Left ventricle myocardium superior (tissue), 1 donor: ENCODE measurements around the gene FADS3. TPM values are rescaled to one million over a fixed set of nuclear protein-coding genes. Genes with fewer than 3 reads are reported as not detected.

Experiments
- ATAC-seq: fragments of 200-7000 bp; cut with Tn5 transposase; one replicate; pipeline ENCODE4 v1.9.1; 2020; ENCODE audit warnings: mild to moderate bottlenecking, moderate library complexity
- DNase-seq: peaks from one replicate; pipeline ENCODE4 v3.0.0-alpha.2; 2020
- intact Hi-C: fragments of 100-400 bp; cut with micrococcal nuclease; formaldehyde crosslinking; loops from one replicate; pipeline ENCODE4 v1.11.0; 2022
- total RNA-seq: library from RNA; stranded (reverse); fragmentation: NEBNext Ultra II Directional; extraction: Animal tissue kit (Norgen Biotek cat#: 25700); gene quantifications from one replicate; pipeline ENCODE4 v1.2.1, GENCODE V29; 2021
- donor health status: DM: no; HTN: yes; CAD: no; lungs with severe emphysema.

FADS3 gene
- total RNA-seq, 1 donor from 2014 or later, result 69.7 TPM

GRCh38 chr11:61916737-61917333, 25.5 kb upstream of the FADS3 start:
- ATAC-seq (no peak), DNase-seq (peak; percentile 39)
- intact Hi-C loops, result no loop called here

GRCh38 chr11:61914471-61915171, 23.3 kb upstream of the FADS3 start:
- no peak for ATAC-seq
- peak; percentile 14 for DNase-seq
- intact Hi-C loops, result no loop called here

DNA sequence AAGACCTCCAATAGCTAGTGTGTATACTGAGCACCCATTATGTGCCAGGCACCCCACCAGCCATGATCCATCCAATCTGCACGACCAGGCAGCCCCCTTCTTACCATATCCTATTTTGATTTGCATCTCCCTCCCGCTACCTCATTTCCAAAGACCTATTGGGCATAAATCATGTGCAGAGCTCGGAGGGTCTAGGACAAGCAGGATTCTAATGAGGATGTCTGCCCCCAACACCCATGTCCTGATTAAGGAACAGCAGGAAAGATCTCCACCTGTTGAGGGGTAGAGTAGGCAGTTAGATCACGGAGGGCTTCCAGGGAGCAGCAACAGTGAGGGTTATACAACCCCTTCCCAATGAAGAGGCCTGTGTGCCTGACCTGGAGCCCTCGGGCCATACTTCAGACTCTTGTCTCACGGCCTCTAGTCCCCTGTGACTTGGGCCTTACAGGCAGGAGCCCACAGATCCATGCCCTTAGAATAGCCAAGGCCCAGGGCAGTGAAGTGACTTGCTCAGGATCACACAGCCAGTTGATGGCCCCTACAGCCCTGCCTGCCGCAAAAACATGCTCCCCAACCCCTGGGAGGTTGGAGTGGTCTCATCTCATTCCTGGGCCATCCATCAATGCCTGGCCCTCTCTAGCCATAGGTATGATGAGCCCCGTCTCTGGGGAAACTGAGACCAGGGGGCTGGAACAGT, 22.5 kb upstream of the FADS3 start:
- DNase-seq (peak; percentile 18), ATAC-seq (no peak)
- intact Hi-C loops, result no loop called here

DNA sequence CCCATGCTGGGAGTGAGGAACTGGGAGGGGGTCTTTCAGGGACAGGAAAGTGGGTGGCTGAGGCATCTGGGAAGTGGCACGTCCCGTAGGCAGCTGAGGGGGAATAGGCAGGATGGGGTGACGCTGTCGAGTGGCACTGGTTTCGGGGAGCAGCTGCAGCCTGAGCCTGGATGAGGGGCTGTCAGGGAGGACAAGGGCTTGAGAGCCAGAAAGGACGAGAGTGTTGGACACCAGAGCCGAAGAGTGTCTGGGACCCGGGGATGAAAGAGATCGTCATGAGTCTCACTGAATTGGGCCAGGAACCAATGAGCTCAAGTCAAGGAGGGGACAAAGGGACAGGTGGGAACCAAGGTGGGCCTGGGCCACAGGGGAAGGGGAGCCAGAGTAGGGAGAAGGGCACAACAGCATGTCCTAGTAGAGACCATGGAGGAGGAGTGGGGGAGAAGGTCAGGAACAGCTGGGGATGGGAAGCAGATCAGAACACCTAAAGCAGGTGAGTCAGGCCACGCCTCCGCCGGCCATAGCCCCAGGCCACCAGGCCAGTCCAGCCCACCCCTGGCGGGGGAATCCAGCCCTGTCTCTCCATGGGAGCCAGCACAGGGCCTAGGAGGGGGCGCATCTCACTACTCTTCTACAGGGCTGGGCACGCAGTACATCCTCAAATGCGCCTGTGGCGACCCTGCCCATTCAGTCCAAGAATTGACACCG, 21.8 kb upstream of the FADS3 start:
- intact Hi-C loops, result no loop called here
- peak; percentile 34 for DNase-seq
- ATAC-seq, result no peak

DNA sequence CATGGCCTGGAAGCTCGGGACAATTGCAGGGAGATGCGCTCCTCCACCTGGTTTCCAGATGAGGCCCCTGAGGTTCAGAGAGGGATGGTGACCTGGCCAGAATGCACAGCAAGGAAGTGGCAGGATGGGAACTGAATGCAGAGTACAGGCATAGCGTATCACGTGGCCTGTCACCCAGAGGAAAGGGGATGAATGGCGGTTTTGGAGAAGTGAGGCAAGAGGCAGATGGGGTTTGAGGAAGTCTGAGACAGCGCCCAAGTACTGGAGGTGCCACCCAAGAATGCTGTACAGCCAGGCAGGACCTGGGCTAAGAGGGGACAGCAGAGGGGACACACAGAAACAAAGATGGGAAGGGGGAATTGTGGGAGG, 21.2 kb upstream of the FADS3 start:
- ATAC-seq, result peak; percentile 25
- intact Hi-C loops, result no loop called here
- peak; percentile 29 for DNase-seq

DNA sequence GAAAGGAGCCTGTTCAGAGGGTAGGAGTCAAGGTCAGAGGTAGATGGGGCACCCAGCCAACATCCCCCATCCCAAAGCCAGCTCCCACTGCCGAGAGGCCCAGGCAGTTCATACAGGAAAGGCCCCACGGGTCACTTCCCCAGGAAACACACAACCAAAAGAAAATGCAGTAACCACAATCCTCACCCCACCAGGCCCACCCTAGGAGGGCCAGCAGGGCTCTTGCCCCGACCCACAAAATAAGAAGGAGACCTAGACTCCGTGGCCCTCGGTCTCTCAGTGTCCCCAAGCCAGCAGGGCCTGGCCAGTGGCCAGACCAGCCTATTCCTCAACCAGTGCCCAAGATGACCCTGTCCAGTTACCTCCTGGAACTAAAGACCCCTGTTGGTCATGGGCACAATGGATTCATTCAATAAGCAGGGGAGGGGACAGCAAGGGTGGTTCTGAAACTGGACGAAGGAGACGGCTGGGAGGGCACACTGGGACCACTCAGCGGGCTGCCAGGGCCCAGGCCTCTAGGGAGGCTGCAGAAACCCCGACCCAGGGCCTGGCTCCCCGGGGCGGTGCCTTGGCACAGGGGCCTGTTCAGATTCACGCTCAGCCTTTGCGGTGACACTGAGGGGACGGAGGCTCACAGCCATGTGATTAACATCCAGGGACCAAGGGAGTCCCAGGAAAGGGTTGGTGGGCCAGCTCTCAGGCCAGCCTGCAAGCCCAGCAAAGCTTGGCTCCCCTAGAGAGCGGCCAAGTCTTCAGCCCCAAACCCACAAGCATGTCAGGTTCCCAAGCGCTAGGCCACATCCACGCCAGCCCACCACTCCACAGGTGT, 20.6 kb upstream of the FADS3 start:
- DNase-seq (peak; percentile 44), ATAC-seq (no peak)
- intact Hi-C loops, result no loop called here

- DNase-seq (no peak), ATAC-seq (no peak)
- intact Hi-C loops, result no loop called here
These were observed 19.9 kb upstream of the FADS3 start for GRCh38 chr11:61911128-61911700.

DNA sequence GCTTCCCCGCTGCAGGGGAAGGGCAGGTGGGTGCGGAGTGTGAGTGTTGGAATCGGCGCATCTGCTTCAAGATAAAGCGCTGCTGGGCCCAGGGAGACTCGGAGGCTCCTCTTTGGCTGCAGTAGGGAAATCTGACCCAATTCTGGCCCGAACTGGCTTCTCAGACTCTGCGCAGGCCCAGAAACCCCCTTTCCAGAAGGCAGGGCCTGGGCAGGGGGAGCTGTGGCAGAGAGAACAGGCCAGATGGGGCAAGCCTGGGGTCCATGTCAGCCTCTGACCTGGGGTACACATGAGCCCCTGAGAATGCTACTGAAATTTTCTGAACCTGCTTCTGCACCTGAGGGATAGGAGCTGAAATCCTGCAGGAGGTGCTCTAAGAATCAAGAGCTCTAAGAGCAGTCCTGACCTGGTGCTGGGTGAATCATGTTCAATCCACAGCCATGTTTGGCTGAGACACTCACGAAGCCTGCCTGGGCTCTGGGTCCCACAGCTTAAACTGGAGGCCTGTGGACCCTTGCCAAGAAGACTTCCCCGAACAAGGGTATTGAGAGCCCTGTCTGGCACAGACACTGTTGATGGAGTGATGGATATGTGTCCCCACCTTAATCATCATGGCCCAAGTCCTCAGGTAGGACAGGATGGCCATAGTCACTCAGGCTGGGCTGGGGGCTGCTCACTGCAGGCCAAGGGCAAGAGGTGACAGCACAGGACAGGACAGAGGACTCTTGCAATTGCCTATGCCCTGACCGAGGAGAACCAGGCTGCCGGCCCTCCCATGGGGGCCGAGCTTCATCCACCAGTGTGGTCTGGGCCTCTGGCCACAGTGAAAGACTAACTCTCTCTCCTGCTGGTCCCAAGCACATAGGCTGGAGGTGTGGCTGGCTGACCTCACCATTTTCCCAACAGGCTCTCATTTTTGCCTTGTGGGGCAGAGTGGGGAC, 19.1 kb upstream of the FADS3 start:
- peak; percentile 30 for ATAC-seq
- intact Hi-C loops, result no loop called here
- DNase-seq, result peak; percentile 52

DNA sequence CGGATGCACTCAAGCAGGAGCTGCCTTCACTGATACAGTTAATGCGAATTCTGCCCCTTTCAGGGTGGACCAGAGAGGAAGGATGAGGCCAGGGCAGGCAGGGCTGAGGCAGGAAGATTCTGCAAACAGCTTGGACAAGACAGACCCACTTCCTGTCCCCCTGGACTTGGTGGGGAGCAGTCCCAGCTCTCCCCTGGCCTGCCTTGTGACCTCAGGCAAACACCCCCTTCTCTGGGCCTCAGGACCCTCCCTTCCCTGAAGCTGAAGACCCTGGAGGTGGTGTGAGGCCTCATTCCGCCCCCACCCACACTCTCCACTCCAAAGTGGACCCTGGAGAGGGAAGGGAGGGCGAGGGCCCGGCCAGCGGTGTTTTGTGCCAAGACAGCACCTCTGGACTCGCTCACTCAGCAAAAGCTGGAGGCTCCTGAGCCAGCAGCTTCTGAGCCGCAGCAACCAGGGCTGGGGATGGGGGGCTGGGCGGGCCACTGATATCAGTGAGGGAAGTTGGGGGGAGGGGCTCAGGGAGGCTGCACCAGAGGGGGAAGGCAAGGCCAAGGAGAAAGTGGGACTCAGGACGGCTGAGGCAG, 17.5 kb upstream of the FADS3 start:
- peak; percentile 79 for DNase-seq
- intact Hi-C loops, result no loop called here
- ATAC-seq, result peak; percentile 60

DNA sequence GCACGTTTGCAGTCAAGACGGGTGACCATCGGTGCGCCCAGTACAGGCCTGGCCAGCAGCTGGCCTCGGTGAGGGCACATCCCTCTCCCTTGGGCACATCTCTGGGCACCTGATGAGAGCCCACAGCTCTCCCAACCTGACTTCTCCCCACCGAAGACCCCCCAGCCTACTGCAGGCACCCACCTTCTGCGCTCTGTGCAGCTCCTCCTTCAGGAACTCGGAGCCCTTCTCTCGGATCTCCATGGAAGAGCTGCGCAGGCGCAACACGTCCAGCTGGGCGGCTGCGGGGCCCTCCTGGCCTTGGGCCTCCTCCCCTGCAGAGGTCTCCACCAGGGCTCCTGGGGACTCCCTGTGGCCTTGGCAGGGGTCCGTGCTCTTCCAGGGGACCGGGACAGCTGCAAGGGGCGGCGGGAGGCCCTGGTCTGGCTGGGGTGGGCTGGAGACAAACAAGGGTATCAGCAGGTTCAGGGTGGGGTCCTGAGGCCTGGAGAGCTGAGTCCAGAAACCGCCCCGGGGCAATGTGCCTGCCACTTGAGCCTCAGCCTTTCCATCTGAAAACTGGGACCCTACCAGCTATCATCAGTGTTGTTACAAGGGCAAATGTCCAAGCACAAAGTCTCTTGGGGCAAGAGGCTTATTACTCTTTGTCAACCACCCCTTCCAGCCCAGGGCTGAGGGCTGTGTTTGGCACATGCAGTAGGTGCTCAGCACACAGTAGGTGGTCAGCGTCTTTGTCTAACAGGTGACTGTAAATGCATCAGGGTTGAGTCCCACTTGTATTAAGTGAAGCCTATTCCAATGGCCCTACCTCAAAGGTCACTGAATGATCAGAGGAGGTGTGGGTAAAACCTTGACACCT, 16.8 kb upstream of the FADS3 start:
- peak; percentile 27 for DNase-seq
- intact Hi-C loops, result no loop called here
- ATAC-seq, result no peak

DNA sequence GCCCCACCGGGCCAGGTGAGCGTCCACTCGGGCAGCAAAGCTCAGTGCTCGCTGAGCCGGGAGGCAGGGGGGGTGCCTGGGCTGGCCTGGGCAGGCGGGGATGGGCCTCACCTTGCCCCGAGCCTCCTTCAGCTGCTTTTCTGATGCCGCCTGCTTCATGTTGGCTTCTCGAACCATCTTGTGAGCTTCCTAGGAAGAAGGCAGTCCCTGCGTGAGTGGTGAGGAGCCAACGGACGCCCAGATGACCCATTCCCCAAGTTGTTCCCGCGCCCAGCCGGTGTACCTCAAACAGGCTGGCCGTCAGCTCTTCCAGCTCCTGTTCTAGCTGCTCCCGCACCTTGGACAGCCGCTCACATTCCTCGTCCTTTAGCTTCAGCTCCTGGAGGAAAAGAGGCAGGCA, 15.9 kb upstream of the FADS3 start:
- DNase-seq (peak; percentile 25), ATAC-seq (no peak)
- intact Hi-C loops, result no loop called here

- intact Hi-C loops, result no loop called here
- no peak for ATAC-seq
- peak; percentile 12 for DNase-seq
These were observed 15.2 kb upstream of the FADS3 start for GRCh38 chr11:61906522-61906909.

DNA sequence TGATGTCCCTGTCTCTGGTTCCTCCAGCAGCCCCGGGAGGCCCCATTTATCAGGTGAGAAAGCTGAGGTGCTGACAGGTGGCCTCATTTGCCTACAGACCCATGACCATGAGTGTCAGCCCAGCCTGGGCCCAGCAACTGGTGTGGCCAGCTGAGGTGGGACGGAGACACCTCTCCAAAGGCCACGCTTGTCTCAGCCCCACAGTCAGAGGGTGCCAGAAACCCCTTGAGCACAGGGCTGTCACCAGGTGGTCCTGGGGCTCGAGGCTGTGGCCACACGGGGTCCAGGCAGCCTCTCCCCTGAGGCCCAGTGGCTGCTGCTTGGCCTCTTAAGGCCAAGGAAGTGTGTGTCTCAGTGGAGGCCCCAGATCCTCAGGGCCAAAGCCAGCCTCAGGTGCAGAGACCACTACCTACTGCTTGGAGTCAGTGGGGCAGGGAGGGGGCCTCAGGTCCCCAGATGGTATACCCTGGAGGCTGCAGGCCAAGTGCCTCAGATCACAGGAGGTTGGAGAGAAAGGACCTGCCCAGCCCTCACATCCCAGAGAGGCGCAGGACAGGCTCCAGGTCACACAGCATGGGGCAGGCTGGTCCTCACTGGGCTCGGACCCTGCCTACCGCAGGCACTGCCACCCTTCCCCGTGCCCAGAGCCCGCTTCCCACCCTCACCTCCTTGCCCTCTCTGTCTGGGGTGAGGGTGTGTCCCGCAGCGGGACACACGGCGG, 14.6 kb upstream of the FADS3 start:
- intact Hi-C loops, result no loop called here
- ATAC-seq, result no peak
- DNase-seq, result no peak

- intact Hi-C loops, result no loop called here
- ATAC-seq (no peak), DNase-seq (no peak)
These were observed 13.8 kb upstream of the FADS3 start for GRCh38 chr11:61905067-61905696.

GRCh38 chr11:61904539-61905048, 13.2 kb upstream of the FADS3 start:
- intact Hi-C loops, result no loop called here
- ATAC-seq (peak; percentile 58), DNase-seq (no peak)
